Measurements from ENCODE around the gene EEFSEC.

Gene EEFSEC

GRCh38 chr3:128275316-128276145, 122.2 kb downstream of the EEFSEC start:
- no peak for DNase-seq

DNA sequence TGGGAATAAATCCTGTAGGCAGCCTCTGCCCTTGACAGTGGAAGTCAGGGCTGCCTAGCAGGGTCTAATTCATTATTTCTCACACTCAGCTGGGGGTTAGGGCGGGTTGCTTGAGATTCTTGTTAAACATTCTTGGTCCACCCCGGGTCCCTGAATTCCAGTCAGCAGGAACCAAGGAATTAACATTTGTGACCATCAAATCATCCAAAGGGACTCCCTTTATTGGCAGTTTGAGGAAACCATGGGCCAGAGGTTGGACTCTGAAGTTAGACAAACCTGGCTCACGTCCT, 122.8 kb downstream of the EEFSEC start:
- no peak for DNase-seq

GRCh38 chr3:128276577-128277183, 123.4 kb downstream of the EEFSEC start:
- DNase-seq, result no peak

DNA sequence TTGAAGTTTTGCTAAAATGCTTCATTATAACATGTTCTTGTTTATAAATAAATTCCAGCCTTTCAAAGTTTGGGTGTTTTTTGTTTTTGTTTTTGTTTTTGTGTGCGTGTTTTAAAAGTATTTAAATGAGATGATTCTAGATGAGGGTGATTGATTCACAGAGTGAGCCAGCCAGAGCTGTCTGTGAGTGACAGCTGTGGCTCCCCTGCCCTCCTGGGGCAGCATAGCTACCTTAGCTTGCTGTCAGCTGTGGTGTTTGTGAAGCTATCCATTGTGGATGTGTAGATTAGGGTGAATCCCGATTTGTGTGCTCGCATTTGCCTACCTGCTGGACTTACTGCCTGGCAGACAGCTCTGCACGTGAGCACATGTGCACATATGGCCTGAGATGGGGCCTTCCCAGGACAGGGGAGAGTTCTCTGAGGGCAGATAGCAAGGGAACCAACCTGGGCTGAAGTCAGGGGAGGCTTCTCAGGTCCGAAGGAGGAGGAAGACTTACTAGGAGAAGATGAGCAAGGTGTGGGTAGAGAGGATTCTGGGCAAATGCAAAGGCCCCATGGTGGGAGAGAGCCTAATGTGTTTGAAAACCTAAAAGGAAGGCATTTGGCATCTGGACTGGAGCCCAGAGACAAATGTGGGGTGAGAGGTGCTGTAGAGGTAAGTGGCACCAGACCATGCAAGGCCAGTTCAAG, 124.2 kb downstream of the EEFSEC start:
- no peak for DNase-seq

GRCh38 chr3:128278130-128278529, 124.8 kb downstream of the EEFSEC start:
- no peak for DNase-seq

DNA sequence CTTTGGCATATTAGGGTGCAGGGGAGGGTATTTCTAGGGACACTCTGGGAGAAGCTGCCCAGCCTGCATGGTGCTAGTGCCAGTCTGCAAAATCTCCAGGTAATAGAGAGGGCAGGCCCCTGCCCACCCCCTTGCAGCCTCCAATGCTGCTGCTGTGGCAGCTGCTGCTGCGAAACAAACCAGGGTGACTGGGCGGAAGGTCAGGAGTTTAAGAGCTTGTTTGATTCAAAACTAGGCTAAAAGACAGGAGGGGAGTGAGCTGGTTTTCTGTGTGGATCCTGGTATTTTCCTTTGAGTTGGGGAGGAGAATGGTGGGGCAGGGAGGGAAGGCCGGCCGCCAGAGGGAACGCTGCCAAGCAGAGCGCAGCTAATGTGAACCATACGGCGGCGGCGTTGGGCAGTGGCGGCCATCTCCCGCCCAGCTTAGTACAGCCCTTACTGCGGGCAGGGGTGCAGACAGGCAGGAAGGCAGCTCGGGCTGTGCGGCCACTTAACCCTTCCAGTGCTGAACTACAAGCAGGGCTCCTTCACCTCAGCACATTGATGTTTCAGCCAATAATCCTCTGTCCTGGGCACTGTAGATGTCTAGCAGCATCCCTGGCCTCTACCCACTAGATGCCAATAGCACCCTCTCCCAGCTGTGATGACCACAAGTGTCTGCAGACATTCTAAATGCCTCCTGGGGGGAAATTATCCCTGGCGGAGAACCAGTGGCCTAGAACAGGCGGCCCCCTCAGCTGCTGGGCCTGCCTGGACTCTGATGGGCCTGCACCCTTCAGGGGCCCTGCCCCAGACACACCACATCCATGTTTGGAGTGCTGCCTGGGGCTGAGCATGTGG, 125.7 kb downstream of the EEFSEC start:
- DNase-seq, result no peak

DNA sequence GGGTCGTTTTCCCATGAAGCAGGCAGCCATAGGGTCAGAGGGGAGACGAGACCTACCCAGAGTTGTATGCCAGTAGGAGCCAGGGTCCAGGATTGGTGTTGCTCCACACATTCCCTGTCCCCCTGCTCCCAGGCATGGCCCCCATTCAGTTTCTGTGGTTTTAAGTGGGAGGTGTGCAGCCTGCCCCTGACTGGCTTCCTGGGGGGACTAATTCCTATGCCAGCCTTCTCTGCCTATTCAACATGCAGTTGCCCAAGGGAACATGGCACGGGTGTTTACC, 126.3 kb downstream of the EEFSEC start:
- no peak for DNase-seq

DNA sequence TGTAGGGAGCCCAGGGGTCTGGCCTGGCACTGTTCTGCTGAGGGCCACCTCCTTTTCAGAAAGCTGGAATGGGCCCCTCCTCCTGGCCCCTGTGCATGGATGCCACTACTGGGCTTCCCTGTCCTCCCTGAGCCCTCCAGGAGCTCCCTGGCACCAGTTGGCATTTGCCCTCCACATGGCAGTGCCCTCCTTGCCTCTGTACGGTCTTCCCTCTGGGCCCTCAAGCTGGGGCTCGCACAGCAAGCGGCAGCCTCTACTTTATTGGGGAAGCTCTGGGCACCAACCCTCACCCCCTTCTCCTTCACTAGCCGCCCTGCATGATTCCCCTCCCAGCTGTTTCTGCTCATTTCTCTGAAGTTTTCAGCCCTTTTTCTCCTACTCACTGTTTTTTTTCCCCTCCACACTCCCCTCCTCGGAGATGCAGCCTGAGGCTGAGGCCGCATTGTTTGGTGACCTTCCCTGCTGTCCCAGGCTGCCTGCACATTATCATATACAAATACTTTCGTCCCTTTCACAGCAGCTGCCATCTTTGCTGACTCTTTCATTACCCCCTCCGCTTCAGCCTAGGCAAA, 127.3 kb downstream of the EEFSEC start:
- DNase-seq, result no peak

- no peak for DNase-seq
Measured at GRCh38 chr3:128281056-128281455, 127.8 kb downstream of the EEFSEC start.

DNA sequence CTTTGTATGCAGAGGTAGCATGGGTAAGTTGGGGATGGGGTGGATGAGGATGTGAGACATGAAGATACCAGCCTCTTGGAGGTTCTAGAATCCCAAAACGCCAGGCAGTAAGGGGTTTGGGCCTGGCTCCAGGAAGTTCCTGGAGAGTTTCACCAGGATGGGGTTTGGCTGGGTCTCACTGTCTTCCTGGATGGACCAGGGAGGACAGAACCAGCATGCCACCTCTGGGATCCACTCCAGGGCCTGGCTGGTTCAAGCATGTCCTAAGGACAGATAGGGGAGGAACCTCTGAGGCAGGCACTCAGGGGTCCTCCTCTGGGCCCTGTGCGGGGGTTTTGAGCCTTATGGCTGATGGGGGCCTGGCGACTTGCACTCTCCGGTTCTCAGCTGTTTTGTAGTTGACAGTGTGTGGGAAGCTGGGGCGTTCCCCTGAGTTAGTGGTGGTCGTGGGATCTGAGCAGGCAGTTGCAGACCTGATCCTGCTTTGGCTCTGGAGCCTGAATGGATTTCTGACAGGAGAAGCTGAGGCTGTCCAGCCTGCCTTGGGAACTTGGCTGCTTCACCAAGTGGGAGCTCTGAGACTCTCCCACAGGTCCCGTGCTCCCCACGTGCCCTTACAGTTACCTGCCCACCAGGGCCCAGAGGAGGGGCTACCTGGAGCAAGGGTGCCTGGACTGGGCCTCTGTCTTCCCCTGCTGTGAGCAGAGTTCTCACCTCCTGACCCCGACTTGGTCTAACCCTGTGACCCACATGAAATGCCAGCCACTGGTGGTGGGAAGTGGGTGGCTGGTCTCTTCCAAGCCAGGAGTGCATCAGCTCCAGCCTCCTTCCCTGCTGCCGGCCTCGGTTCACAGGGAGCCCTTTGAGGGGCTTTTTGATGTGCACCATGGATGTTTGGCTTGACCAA, 128.4 kb downstream of the EEFSEC start:
- no peak for DNase-seq

DNA sequence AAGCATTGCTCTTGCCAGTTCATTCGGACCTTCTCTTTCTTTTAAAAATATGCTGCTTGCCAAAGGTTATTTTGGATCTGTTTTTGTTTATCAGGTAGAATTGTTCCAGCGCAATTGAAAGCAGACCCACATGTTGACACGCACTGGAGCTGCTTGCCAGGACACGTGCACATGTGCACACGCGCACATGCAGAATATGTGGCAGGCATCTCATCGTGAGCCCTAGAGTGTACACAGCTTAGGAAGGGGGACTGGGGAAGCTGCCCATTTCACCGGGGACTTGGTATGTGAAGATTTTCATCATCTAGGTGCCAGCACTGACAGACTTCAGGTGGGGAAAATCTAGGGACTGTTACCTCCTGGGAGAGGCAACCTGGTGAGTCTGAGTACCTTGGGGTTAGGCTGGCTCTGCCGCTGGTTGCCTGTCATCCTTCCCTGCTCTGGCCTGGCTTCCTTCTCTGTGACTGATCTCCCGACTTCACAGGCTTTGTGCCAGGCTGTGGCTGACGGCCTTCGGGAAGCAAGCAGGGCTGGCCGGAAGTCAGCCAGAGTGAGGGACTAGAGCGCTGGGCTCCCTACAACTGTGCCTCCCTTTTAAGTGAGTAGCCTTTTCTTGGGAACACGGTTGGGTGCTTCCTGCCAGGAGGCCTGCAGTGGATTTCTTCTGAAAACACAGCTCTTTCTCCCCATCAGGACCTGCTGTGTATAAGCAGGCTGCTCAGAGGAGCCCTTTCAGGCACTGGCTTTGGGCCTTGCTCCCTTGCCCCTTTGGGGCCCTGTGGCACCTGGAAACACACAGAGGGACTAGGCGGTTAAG, 129.3 kb downstream of the EEFSEC start:
- no peak for DNase-seq

DNA sequence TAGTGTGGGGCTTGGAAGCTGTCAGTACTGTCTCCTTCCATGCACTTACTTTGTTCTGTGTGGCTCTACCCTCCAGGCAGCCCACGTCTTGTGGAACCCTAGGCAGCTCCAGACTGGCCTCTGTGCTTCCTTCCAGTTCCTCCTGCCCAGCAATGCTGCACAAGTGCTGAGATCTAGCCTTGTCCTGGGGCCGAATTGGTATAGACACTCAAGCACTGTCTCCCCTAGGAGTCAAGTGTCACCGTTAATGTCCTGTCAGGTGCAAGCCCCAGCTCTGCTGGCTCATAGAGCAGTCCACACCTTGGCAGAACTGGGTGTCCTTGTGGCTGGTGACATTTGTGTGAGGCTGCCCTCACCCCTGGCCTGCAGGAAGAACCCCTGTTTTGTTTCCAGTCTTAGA, 130.1 kb downstream of the EEFSEC start:
- no peak for DNase-seq

DNA sequence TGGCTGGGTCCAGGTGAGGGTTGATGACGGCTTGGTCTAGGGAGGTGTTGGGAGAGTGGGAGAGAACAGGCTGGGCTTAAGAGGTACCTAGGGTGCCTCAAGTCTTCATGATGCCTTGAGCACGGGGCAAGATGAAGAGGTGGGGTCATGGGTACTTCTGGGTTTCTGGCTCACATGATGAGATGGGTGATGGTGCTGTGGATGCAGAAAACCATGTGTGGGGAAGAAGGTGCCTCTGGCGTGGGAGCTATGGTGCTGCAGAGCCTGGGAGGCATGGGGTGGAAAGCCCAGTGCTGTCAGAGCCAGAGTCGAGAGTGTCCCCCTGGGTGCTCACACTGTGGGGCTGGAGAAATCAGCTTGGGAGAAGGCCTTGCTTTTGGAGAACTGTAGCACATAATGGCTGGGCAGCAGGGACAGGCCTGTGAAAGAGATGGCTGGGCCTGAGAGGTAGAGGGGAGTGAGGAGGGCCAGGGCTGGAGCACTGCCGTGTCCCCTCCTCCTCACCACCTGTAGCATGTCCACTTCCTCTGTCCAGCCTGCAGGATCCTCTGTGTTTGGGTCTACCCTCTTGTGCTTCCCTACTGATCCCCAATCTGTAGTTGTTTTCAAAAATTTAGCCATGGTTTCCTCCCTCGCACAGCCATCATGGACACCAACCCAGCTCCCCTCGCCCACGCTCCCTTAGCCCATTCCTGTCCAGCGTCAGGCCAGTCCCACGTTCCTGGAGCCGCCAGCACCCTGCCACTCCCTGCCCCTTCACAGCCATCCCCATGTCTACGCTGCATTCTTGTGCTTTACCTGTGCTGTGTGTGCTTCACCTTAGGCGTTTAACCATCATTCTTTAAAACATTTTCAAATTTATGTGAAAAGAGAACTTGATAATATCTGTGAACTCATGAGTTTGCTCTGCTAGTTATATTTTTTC, 132.0 kb downstream of the EEFSEC start:
- DNase-seq, result no peak

DNA sequence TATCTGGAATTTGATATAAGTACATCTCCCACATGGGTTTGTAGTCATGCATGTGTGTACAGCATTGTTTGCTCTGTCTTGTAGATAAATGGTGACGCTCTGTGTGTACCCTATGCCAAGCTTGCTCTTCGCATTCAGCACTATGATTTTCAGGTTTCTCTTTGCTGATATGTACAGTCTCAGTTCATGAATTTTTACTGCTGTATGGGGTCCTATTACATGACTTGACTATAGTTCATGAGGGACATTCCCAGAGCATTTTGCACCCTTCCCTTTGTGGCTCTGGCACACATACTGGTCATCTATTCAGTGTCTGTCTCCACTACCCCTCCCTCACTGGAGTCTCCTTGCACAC, 132.7 kb downstream of the EEFSEC start:
- DNase-seq, result no peak

- DNase-seq, result no peak
Measured at GRCh38 chr3:128286691-128287090, 133.4 kb downstream of the EEFSEC start.

DNA sequence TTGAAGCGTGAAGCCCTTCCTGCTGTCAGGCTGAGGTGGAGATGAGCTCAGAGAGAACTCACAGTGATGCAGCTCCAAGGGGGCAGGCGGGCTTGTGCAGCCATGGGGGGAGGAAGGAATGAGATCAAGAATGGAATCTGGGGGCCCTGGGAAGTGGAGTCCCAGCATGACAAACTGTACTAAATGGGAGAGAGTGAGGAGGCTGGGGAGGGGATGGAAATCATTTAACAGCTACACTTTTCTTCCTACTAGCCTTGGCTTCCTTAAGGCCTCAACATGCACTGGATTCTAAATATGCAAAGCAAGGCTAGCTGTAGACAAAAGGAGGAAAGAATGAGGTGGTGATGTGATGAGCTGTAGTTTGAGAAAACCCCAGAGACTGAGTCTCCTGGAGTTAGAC, 133.9 kb downstream of the EEFSEC start:
- no peak for DNase-seq

- no peak for DNase-seq
Measured at GRCh38 chr3:128289534-128289933, 136.3 kb downstream of the EEFSEC start.

DNA sequence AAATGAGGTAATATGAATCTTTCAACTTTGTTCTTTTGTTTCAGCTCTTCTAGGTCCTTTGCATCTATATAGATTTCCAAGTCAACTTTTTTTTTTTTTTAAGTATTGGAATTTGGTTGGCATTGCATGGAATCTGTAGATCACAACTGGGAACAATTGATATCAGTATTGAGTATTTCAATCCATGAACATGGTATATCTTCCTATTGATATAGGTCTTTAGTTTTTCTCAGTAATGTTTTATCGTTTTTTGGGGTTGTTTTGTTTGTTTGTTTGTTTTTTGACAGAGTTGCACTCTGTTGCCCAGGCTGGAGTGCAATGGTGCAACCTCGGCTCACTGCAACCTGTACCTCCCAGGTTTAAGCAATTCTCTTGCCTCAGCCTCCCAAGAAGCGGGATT, 137.2 kb downstream of the EEFSEC start:
- no peak for DNase-seq

DNA sequence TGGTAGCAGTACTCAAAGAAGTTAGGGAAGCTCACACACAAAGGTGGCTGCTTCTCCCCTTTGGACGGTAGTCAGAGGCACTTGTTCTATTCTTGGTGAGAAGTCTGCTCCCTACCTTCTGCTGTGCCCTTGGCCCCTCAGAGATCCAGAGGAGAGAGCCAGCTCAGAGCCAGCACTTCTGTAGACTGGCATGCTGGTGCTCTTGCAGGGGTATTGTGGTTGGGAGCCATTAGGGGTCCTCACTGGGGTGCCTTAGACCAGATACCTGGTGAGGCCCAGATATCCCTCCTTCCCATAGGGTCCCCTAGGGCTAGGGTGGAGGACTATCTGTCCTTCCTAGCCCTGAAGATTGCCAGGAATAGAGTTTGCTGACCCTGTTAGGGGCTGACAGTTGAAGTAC, 140.6 kb downstream of the EEFSEC start:
- no peak for DNase-seq

DNA sequence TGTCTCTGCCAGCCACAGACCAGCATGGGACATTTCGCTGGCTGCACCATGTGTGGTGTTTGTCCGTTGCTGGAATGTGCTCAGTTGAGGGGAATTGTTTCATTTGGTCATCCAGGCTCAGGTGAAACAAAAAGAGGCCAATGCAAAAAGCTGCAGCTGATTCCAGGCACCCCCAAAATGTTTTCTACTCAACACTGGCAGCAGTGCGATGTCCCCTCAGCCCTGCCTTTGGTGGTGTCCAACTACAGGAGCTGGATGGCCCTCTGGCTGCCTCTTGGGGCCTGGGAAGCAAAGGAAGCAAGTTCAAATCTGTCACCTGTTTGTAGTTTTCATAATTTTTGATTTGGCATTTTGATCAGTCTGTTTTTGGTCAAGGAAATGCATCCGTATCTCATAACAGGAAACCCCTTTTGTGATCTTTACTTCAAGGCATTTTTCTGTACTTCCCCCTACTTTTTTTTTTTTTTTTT, 141.8 kb downstream of the EEFSEC start:
- DNase-seq, result no peak

Data from activated CD4-positive, alpha-beta T cell treated with anti-CD3 and anti-CD28 coated beads, Interleukin-10, Interleukin-2, amounts not matched to agents 100 ng/mL and 50 ng/mL, durations not matched to agents 16 hours and 8 hours (primary cell).